Right ventricle myocardium inferior (tissue), 1 donor: Measurements from ENCODE around the gene STAT6. TPM values are rescaled to one million over a fixed set of nuclear protein-coding genes. Genes with fewer than 3 reads are reported as not detected.

Experiments used
- ATAC-seq: fragments of 200-7000 bp; cut with Tn5 transposase; one replicate; pipeline ENCODE4 v1.9.1; 2020; ENCODE audit warnings: mild to moderate bottlenecking, moderate library complexity
- DNase-seq: peaks from one replicate; pipeline ENCODE4 v3.0.0; 2021; ENCODE audit errors: missing footprints
- intact Hi-C: fragments of 100-400 bp; cut with DNase I; formaldehyde crosslinking; loops from one replicate; pipeline ENCODE4 v1.11.0; 2022
- total RNA-seq: library from RNA; stranded (reverse); fragmentation: NEBNext Ultra II Directional; extraction: Animal tissue kit (Norgen Biotek cat#: 25700); gene quantifications from one replicate; pipeline ENCODE4 v1.2.1, GENCODE V29; 2021
- donor health status: DM: no; HTN: yes; CAD: no; lungs with severe emphysema.

Gene STAT6
- total RNA-seq, 1 donor from 2014 or later: 58.3 TPM

DNA sequence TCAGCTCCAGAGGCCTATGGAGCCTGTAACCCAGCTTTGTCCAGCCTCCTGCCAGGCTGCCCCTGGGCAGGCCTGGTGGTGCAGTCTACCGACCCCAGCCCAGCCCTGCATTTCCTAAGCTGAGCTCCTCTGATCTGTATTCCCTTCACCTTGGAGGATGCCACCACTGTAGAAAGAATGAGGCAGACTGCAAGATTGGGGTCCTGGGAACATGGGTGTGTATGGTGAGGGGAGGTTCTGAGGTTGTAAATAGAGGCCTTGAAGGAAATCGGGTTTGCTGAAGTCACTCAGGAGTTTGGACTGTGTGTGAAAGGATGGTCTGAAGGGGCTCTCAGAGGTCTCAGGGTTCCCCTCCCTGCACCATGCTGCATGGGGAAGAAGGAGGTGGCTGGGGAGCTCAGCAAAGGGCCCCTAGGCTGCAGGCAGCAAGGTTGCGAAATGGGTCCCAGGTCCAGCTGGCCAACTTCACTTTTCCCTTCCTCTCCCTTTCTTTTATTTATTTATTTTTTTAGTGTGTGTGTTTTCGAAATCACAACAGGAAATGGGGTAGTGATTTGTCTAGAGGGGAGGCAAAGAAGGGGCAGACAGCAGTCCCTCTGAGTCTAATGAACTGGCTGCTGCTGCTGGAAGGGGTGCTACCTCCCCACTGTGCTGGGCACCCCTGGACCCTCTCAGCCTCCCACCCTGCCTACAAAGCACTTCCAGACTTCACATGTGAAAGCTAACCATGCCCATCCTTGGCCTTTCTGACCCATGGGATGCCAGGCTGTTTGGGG, 37.5 kb upstream of the STAT6 start:
- ATAC-seq: peak; percentile 64
- DNase-seq: peak; percentile 83
- intact Hi-C loops: loop anchor here (2.0 kb wide), 1 partner anchor 22 kb away; no protein-coding TSS in a partner anchor

DNA sequence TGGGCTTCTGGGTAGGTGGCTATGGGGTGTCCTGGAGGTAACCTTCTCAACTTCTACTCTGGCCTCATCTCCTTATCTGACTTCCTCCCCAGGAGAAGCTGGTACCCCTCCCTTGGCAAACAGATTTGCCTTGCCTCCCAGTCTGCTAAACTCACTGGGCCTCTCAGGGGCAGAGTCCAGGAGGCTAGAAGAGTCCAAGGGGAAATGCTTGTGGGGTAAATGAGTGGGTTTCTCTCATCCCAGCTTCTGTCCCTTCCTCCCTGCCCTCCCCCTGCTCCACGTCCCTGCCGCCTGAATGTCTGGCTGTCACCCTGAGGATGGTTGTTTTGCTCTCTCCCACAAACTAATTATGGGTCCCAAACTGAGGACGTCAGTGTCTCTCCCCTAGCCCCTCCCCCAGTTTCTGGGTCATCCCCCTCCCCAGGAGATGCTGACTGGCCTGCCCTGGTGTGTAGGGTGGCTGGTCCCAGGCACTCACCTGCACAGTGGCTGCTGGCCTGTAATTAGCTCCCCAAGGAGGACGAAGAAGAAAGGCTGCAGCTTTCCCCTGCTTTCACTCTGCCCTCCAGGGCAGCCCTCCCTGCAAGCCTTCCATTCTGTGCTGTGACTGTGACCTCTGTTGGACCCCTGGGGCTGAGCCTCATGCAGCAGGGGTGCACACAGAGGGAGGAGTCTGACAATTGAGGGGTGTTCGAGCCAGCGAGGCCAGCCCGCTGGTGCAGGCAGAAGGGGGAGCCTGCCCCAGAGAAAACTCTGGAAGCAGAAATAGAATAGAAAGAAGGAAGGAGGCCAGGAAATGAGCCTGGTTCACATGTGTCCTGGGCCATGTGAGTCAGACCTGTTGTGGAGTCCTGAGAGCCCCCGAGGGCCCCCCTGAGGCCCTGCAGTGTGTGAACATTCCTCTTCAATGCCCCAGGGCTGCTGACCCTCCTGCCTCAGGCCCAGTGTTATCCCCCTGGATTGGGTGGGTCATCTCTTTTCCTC, 36.1 kb upstream of the STAT6 start, which contains the start of gene LRP1-AS:
Gene LRP1-AS (minus strand): TSS at position 659 of the 984 bp plus-strand sequence.
- intact Hi-C loops: no loop called here
- ATAC-seq (peak; percentile 2), DNase-seq (peak; percentile 42)

DNA sequence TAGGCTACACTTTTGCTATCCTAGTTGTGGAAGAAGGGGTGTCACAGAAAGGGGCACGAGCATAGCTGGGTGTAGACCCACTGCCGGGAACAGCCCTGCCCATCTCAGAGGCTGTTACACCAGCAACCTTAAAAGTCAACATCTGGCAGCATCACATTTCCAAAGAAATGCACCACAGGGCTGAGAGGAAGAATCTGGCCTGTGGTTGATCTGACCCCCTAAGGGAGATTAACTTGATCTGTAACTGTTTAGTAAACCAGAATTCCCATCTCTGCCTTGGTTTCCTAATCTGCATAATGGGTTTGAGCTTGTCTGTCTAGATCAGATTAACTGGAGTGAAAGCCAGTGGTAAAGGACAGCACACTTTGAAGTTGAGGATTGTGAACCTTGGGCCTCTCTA, 34.9 kb upstream of the STAT6 start:
- DNase-seq: no peak
- intact Hi-C loops: no loop called here
- no peak for ATAC-seq

DNA sequence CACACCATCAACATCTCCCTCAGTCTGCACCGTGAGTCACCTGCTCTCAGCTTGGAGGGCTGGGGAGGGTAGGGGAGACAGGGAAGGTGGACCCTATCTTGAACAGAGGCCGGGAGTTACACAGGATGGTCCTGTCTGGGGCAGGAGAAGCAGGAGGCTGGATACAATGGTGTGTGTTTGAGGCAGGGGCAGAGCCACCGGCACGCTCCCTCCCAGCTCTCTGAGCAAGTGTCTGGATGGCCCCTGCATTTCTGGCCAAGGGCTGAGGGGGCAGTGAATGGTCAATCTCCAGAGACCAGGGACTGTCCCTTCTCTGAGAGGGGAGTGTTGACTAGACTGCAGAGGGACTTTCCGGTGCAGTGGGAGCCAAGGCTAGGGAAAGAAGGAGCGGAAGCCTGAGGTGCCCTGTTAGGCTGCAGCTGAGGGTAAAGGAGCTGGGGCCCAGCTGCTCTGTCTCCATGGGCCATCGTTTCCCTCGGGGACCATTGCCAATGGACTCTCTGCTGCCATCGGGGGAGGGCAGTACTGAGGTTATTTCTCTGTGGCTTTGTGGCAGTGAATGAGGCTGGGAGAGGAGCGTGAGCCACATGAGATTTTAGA, 34.4 kb upstream of the STAT6 start:
- no peak for ATAC-seq
- intact Hi-C loops: no loop called here
- DNase-seq: peak; percentile 37

DNA sequence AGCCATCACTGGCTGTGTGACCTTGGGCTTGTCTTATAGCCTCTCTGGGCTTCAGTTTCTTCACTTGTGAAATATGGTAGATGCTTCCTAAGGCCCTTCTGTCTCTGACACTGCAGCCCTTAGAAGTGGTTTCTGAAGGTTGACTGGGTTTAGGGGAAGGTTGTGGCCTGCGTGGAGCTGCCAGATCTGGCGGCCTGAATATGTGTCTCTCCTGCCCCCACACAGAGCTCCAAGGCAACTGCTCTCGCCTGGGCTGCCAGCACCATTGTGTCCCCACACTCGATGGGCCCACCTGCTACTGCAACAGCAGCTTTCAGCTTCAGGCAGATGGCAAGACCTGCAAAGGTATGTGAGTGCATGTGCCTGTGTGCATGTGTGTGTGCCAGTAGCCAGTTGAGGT, 32.3 kb upstream of the STAT6 start:
- DNase-seq (peak; percentile 48), ATAC-seq (no peak)
- intact Hi-C loops: no loop called here

DNA sequence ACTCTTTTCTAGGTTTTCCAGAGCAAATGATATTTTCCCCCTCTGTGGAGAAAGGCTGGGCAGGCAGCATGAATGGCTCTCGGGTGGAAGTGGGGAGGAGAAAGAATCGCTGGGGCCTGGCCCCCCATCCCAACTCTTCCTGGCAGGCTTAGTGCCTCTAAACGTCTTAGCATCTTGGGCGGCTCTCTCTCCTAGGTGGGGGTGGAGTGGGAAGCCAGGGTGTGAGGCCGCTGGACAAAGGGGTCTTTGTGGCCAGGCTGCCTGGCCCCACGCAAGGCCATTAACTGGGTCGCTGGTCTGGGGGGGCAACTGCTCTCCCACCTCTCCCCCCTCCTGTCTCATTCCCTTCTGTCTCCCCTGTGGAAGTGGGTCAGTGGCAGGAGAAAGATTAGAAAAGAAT, 31.6 kb upstream of the STAT6 start:
- DNase-seq (peak; percentile 18), ATAC-seq (no peak)
- intact Hi-C loops: no loop called here

DNA sequence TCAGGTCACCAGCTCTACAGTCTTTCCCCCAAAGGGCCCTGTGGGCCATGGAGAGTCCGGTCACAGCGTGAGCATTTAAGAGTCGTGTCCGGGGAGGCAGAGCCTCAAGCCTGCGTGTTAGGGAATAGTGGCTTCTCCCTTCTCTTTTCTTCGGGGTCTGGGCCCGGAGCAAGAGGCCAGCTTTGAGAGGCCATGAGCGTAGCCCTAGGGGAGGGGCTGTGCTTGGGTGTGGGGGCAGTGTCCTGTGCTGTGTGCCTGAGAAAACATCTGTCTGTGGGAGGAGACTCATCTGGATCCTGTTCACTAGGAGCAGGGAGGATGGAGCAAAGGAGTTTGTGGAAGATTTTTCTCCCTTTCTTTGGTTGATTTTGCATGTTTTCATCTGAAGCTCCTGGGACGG, 31.0 kb upstream of the STAT6 start:
- ATAC-seq: peak; percentile 43
- intact Hi-C loops: no loop called here

DNA sequence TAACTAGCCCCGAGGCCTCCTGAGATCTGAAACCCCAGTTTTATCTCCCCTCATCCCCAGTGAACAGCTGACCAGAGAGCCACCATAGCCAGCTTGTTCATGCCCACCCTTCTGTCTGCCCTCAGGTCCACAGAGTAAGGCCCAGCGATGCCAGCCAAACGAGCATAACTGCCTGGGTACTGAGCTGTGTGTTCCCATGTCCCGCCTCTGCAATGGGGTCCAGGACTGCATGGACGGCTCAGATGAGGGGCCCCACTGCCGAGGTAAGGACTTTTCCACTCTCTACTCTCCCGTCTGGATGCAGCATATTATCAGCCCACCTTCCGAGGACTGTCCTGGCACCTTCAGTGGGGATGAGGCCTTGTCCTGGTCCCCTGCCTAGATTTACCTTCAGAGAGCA, 30.1 kb upstream of the STAT6 start:
- intact Hi-C loops: no loop called here
- ATAC-seq: no peak
- DNase-seq: peak; percentile 50

More for the DNA sequence above, 31.0 kb upstream of the STAT6 start:
- peak; percentile 65 for DNase-seq

DNA sequence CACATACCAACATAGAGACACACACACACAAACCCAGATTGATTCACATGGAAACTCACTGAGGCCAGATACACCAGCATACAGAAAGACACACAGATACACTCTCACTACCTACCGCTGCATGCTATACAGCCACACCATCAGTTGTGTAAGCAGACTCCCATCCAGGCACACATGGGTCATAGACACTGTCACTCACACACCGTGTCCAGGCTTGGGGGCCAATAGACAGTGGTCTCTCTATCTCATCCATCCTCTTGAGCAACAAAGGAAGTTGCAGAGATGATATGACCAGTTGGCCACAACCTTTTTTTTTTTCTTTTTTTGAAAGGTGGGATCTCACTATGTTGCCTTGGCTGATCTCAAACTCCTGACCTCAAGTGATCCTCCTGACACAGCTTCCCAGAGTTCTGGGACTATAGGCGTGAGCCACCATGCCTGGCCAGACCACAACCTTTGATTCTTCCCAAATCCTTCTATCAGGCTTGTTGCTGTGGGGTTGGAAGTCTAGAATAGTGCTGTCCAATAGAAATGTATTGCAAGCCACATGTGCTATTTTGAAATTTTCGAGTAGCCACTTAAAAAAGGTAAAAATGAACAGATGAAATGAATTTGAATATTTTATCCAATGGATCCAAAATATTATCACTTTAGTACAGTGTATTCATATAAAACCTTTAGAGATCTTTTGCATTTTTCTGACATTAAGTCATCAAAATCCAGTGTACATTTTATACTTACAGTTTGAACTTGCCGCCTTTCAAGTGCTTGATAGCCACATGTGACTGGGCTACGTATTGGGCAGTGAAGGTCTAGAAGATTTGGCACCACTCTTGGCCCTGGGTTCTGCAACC, 28.9 kb upstream of the STAT6 start:
- DNase-seq: no peak

DNA sequence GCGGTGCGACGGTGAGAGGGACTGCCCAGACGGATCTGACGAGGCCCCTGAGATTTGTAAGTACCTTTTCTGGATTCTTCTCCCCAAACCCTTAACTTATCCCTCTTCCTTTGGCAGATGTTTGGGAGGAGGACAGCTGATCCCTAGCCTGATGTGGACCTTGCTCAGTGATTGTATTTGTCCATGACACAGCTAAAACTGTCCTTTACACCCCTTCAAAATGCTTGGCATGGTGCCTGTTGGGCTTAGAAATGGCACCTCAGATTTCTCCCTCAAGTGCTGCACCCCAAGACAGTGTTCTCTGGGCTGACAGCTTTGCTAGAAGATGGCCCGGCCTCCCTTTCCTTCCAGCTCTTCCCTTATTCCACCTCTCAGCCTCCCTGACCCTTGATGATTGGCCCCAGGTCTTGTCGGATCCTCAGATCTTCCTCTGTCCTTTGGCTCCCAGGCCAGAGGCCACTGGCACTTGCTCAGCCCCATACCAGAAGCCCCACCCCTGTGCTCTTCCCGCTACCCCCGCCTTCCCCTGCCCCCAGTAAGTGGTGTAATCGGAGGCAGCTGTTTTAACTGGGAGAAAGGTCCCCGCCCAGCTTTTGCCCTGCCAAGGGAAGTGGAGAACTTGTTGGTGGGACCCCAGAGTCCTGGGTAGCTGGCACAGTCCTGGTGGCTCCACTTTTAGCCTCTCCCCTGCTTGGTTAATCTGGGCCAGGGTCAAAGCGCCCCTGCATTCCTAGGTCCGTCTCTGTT, 27.5 kb upstream of the STAT6 start:
- intact Hi-C loops: no loop called here
- DNase-seq (peak; percentile 92), ATAC-seq (peak; percentile 69)

More for the DNA sequence above, 28.9 kb upstream of the STAT6 start:
- intact Hi-C loops: no loop called here
- no peak for ATAC-seq

DNA sequence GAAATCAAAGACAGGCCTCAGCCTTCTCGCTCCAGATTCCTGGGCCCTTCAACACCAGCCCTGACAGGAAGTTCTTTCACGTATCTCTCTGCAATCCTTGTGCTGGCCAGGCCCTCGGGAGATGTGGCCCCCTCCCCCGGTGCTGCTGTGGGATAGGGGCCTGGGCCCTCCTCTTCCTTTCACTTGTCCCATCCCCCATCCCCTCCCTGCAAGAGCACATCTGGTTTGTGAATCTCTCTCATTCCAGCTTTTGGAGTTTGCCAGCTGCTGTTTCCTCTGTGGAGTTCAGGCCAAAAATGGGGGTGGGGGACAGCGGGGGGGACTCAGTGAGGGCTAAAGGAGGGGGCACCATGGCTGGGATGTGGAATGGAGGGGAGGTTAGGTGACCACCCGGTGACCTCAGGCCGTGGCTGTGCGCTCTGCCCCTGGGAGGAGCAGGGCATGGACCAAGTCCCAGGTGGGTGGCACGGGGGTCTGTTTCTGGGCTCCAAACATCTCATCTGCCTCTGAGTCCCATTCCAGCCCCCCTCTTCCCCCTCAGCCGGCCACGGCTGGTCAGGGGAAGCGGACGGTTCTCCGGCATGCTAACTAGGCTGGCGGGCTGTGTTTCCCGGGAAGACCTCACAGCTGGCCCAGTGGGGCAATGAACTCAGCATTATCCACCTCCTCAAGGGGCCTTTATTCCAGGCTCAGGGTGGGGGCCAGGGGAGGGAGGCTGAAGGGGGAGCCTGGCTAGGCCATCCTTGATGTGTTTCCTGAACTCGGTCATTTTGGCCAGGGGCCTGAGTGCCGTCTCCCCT, 24.6 kb upstream of the STAT6 start:
- intact Hi-C loops: no loop called here
- no peak for DNase-seq
- peak; percentile 66 for ATAC-seq

DNA sequence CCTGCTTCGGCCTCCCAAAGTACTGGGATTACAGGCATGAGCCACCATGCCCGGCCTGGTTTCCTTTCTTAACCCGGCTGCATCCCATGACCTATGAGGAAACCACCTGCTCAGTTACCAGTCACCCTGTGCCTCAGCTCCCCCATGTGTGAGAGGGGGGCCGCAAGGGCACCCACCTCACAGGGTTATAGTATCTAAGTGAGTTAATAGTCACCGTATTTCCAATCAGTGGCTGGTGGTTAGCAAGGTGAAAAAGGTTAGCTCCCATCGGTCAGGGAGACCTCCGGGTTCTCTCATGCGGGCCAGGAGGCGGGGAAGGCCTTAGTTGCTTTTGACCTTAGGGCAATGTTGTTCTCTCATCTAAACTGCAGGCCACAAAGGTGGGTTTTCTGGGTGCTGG, 23.8 kb upstream of the STAT6 start:
- ATAC-seq: no peak
- intact Hi-C loops: no loop called here
- no peak for DNase-seq

DNA sequence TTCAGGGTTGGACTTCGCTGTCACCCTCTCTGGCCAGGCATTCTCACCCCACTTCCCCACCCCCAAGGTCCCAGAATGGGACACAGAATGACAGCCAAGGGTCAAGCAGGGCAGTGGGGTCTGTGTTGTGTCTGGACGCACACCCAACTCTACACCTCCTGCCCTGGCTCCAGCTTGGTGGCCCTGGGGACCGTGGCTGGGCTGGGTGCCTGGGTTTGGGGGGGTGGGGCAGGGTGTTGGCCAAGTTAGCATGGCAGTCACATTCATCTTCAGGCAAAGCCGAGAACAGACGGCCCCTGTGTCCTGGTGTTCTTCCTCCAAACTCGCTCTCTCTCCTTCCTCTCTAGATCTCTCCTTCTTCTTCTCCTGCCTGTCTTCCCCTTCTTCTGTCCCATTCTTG, 22.8 kb upstream of the STAT6 start:
- intact Hi-C loops: no loop called here
- DNase-seq: no peak
- ATAC-seq: peak; percentile 66

DNA sequence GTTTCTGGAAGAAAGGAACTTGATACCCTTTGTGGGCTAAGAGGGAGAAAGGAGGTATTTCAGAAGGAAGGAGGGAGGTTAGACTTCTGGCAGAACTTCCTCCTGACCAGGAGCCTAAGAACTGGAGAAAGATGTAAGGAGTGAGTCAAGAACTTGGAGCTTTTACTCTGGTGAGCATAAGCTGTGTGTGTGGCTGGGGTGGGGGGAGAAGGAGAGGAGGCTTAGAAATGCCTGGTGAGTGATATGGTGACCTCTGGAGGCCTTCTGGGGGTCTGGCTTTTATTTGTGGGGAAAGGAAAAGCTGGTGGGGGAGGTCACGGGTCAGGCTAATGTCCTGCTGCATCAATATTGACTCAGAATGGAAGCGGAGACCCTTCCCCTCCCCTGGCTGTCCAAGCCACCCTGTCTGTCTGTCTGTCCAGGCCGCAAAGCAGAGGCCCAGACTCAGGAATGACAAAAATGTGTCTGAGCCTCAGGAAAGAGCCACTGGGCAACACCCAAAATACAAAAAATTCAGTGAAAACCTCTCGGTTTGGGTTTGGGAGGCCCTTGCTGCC, 21.9 kb upstream of the STAT6 start:
- ATAC-seq (no peak), DNase-seq (no peak)
- intact Hi-C loops: no loop called here

DNA sequence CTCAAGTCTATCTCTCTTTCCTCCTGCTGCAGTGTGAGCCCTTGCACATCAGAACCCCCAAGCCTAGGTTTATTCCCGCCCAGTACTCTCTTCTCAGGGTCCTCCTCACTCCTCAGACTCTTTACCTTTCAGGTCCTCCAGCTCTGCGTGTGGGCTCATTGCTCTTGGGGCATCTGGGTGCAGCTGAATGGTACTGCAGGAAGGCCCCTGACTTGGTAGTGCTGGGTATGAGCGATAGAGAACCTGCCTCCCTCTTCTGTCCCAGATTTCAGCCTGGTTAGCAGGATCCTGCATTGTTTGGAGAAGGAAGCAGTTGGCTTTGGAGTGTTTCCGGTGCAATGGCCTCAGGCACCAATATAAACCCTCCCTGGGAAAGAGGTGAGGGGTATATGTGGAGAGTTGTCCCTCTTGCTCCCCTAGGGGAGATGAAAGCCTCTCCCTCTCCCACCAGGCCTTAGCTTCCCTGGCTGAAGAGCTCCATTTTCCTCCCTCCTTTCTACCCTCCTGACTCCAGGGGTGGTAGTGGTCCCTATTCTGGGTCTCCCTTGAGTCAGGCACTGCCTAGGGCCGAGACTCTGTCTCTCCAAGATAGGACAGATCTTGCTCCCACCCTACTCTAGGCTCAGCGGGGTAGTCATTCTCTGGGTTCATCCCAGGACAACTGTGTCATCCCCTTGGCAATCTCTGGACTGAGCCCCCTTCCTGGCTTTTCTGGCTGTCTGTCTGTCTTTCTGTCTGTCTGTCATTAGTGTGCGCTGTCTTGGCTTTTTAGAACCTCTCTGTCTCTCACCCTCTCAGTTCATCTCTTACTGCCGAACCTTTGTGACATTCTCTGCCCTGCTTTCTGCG, 21.0 kb upstream of the STAT6 start:
- intact Hi-C loops: no loop called here
- ATAC-seq (no peak), DNase-seq (no peak)

DNA sequence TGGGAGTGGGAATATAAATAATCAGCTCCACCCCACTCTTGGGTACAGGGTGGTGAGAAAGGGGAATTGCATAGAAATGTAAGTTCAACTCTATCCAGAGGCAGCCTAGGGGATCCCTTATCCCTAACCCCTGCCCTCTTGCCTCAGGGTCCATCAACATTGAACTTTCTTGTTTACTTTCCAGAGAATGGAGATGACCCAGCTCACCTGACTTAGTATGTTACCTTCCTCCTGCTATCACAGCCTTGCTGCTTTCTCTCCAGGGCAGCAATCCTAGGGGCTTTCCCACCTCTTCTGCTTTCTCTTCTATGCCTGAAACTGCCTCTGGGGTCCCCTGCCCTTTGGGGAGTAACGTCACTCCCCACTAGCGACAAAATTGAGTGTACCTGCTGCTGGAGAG, 19.8 kb upstream of the STAT6 start:
- DNase-seq: no peak
- ATAC-seq: no peak
- intact Hi-C loops: no loop called here
